Esophagus muscularis mucosa (tissue), 4 donors: ENCODE results near the gene PPP1R14C.

Source experiments
- CTCF ChIP-seq, 3 experiments: fragments of 200-600 bp in 2 of 3; fragments of 450-650 bp in 1 of 3; sonication (generic) in 2 of 3; IDR thresholded peaks; one replicate each; pipeline ENCODE4 v1.5.1; 2017 to 2019; ENCODE audit warnings: antibody characterized with exemption in 3 of 3, mild to moderate bottlenecking in 2 of 3, moderate library complexity in 1 of 3
- EP300 ChIP-seq: sonication (generic); formaldehyde crosslinking; IDR thresholded peaks from one replicate; pipeline ENCODE4 v1.6.1; 2017; ENCODE audit warnings: antibody characterized with exemption
- POLR2A ChIP-seq: fragments of 450-650 bp; IDR thresholded peaks from one replicate; pipeline ENCODE4 v1.6.1; 2017; ENCODE audit warnings: antibody characterized with exemption, moderate library complexity, mild to moderate bottlenecking, low read depth
- POLR2AphosphoS5 ChIP-seq, 2 donors: sonication (generic); formaldehyde crosslinking; IDR thresholded peaks; one replicate each; pipeline ENCODE4 v1.6.1; 2017; ENCODE audit warnings: antibody characterized with exemption in 2 of 2

DNA sequence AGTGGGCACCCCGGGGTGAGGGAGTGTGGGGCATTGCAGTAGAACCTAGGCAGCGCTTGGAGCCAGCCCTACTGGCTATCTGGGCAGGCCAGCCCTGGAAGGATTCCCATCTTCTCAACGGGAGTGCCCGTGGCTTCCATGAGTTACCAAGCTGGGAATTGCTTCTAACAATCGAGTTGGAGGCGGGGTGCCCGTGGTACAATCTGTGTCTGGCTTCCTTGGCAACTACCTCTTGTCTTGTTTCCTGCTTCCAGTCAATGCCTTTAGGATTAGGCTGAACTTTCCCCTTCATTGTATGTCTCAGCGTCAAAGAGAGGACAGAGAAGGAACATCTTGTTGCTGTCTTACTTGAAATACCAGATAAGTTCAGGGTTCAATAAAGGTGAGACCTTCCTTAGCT is 33.3 kb downstream of the PPP1R14C start:
- TF ChIP-seq CTCF (IDR thresholded peaks at IDR 0.05) = no peak
- TF ChIP-seq POLR2AphosphoS5 (IDR thresholded peaks at IDR 0.05) = no peak
- TF ChIP-seq POLR2A = no peak
- TF ChIP-seq EP300 = no peak
